AG04449 (cell line): ENCODE data around the gene DCST1.

Source experiments
- CTCF ChIA-PET: fragments of 350-600 bp; formaldehyde crosslinking; extraction: SDS; loops from one replicate; lab custom pipeline; 2021; ENCODE audit warnings: antibody characterized with exemption; lab: Yijun Ruan, JAX
- POLR2A ChIA-PET: fragments of 400-600, 350-600 bp; formaldehyde crosslinking; extraction: SDS; loops from one replicate; lab custom pipeline; 2020; ENCODE audit warnings: antibody characterized with exemption, inconsistent platforms; lab: Yijun Ruan, JAX
- DNase-seq: peaks from one replicate; pipeline ENCODE4 v3.0.0-alpha.2; 2010; ENCODE audit warnings: low read depth, low spot score
- H3K4me3 ChIP-seq: 2 replicates; pipeline ENCODE4 v1.5.1; 2011; ENCODE audit warnings: low read depth, mild to moderate bottlenecking, control low read depth, low read length
- TF ChIP-seq, protein P1 (sequence below): IDR thresholded peaks from one replicate; pipeline ENCODE4 v1.5.1; 2011; ENCODE audit warnings: mild to moderate bottlenecking, moderate library complexity, low read length, control low read depth, inconsistent platforms; ENCODE audit not compliant: insufficient read depth; ENCODE audit errors: missing control alignments

DCST1 gene

GRCh38 chr1:155000411-155000725 is 33.3 kb upstream of the DCST1 start:
- TF ChIP-seq, protein P1, sequence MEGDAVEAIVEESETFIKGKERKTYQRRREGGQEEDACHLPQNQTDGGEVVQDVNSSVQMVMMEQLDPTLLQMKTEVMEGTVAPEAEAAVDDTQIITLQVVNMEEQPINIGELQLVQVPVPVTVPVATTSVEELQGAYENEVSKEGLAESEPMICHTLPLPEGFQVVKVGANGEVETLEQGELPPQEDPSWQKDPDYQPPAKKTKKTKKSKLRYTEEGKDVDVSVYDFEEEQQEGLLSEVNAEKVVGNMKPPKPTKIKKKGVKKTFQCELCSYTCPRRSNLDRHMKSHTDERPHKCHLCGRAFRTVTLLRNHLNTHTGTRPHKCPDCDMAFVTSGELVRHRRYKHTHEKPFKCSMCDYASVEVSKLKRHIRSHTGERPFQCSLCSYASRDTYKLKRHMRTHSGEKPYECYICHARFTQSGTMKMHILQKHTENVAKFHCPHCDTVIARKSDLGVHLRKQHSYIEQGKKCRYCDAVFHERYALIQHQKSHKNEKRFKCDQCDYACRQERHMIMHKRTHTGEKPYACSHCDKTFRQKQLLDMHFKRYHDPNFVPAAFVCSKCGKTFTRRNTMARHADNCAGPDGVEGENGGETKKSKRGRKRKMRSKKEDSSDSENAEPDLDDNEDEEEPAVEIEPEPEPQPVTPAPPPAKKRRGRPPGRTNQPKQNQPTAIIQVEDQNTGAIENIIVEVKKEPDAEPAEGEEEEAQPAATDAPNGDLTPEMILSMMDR: no peak
- ChIA-PET CTCF (interaction anchor here (0.7 to 17.2 kb wide), 13 partner anchors 10 to 520 kb away, joined by 3 to 244 read pairs (median 12); partner anchors contain the start of genes CKS1B, FLAD1, PBXIP1 and PYGO2), POLR2A (interaction anchor here (0.8 to 1.7 kb wide), 3 partner anchors 21 to 64 kb away, joined by 3 to 4 read pairs (median 3); partner anchors contain the start of genes PMVK and PYGO2)
- no peak for DNase-seq
- H3K4me3 ChIP-seq: peak overlapping the region; percentile 72

DNA sequence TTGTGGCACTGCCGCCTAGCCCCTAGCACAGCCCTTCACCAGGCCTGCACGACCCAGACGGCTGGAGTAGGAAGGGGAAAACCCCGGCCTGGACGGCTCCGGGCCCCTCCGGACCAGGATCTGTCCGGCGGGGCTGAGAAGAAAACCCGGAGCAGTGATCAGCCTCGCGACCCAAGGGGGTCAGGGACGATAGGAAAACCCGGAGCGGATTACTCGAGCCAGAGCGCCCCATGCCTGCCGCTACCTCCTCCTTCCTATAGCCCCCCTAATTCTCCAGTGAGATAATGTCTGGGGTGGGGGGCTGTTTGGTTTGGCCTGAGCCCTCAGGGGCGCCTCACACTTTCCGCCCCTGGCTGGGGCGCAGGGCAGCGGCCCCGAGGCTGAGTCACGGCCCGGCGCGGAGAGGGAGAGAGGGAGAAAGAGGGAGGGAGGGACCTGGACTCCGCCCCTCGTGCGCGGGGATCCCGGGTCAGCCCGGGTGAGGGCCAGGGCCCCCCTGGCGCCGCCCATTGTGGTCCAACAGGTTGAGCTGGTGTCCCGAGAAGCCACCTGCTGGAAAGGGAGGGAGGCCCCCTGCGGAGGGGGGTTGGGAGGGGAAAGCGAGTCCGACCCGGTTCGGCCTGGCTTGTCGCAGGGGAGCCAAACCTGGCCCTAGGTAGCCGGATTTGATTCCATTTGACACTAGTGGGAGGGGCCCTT is 32.7 kb upstream of the DCST1 start:
- peak overlapping the region; percentile 72 for H3K4me3 ChIP-seq
- ChIA-PET POLR2A (interaction anchor here (0.9 to 1.9 kb wide), 3 partner anchors 16 to 65 kb away, joined by 3 to 7 read pairs (median 3); partner anchors contain the start of genes PMVK and SHC1), CTCF (interaction anchor here (0.6 to 17.2 kb wide), 16 partner anchors 11 to 520 kb away, joined by 3 to 244 read pairs (median 4); partner anchors contain the start of genes CKS1B, FLAD1, KRTCAP2 and PBXIP1)
- TF ChIP-seq, protein P1: no peak
- DNase-seq: peak; percentile 26

DNA sequence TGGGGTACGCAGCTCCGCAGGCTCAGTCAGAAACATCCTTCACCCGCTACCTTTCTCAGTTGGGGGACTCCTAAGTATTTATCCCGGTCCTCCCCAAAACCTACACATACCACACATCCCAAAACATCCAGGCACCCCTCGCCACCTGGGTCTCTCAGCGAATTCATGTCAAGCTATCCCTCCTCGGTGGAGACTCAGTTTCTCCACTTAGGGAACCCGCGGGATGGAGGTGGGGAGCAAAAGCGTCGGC is 32.3 kb upstream of the DCST1 start:
- H3K4me3 ChIP-seq: peak overlapping the region; percentile 72
- ChIA-PET CTCF (interaction anchor here (0.6 to 17.2 kb wide), 9 partner anchors 17 to 171 kb away, joined by 3 to 244 read pairs (median 3); partner anchors contain the start of genes FLAD1, KRTCAP2 and PYGO2), POLR2A (interaction anchor here (0.6 to 1.9 kb wide), 3 partner anchors 16 to 307 kb away, joined by 3 to 7 read pairs (median 3); partner anchors contain the start of gene SHC1)

DNA sequence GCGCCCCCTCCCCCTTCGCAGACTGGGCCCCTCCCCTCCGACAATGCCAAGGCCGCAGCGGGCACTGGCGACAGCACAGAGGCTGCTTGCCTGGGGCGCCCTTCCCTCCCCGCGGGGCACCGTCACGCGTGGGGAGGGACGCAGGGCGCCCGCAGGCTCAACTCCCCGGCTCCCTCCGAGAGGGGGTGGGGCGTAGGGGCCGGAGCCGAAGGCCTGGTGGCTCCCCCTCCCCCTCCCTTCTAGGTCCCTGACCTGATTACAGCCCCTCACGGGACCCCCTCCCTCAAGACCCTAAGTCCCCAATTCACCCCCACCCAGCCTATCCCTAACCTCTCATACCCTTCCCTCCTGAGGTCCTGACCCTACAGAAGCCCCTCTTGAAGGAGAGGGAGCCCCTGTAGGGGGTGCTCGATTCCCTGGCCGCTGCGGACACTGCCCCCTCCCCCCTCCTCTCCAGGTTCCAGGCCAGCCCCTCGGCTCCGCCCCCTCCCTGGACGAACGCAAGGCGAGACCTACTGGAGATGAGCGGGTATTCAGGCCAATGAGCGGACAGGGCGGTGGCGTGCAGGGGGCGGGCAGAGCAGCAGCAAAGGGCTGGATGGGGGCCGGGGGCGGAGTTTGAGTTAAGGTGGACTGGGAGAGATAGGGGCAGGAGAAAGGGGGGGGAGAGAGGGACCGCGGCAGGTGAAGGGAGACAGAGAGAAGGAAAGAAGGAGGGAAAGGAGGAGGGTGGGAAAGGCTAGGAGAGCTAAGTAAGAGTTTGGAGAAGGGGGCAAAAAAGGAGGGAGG is 31.8 kb upstream of the DCST1 start:
- peak; percentile 85 for DNase-seq
- H3K4me3 ChIP-seq: peak overlapping the region; percentile 93
- ChIA-PET CTCF (interaction anchor here (0.6 to 17.2 kb wide), 11 partner anchors 17 to 171 kb away, joined by 3 to 244 read pairs (median 3); partner anchors contain the start of genes FLAD1, KRTCAP2 and PYGO2), POLR2A (interaction anchor here (0.6 to 1.9 kb wide), 4 partner anchors 8 to 308 kb away, joined by 3 to 7 read pairs (median 3); partner anchors contain the start of genes LENEP and SHC1)
- TF ChIP-seq, protein P1: peak; percentile 60

More for the DNA sequence above, 32.3 kb upstream of the DCST1 start:
- DNase-seq: no peak
- TF ChIP-seq, protein P1: no peak

DNA sequence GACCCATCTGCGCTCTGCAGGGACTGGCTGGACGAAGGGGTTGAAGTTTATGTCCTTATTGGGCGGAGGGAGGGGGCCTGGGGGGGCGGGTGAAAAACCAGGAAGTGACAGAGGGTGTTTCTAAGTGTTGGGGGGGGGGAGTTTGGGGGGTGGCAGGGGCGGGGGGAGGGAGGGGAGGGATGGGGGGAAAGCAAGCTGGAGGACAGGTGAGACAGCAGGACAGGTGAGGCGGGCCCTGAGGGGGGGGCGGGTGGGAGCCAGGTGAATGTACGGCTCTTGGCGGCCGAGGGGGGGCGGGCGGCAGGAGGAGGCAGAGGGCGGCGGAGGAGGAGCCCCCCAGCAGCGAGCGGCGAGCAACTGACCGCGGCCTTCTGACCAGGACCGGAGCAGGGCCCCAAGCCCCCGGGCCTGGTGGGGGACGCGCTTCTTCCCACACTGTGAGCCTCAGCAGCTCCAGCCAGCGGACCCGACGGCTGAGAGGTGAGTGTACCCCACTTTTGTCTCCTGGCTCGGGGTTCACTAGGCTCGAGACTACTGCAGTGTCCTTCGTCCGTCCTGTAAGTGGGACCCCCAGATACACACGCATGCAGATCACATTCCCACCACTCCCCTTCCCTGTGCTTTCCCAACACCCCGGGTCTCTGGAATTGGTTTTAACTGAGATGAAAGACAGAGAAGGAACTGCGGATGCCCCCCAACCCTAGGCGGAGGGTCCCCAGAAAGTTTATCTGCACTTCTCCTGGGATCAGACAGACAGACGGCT is 31.0 kb upstream of the DCST1 start, which contains the start of gene ZBTB7B:
Gene ZBTB7B (plus strand): TSS at position 339 of the 763 bp plus-strand sequence. CDS start 11,859 bp downstream, outside the sequence.
- ChIA-PET POLR2A (interaction anchor here (0.6 to 1.9 kb wide), 5 partner anchors 9 to 246 kb away, joined by 3 to 8 read pairs (median 4); partner anchors contain the start of genes LENEP and SHC1), CTCF (interaction anchor here (0.6 to 17.2 kb wide), 6 partner anchors 16 to 82 kb away, joined by 3 to 244 read pairs (median 4); partner anchors contain the start of gene PYGO2)
- TF ChIP-seq, protein P1: no peak
- H3K4me3 ChIP-seq: peak within 1 kb of the TSS; percentile 93
- DNase-seq: no peak
